Ascending aorta (tissue), 2 donors: ENCODE measurements around the gene SKAP1. TPM values are rescaled to one million over a fixed set of nuclear protein-coding genes. Genes with fewer than 3 reads are reported as not detected.

Source experiments
- DNase-seq, 2 donors: peaks; one replicate each; pipeline ENCODE4 v3.0.0-alpha.2; 2019; ENCODE audit warnings: low spot score in 2 of 2
- H3K27ac ChIP-seq, 2 donors: fragments of 200-600 bp; sonication (generic); one replicate each; pipeline ENCODE4 v1.5.1; 2016 to 2017; ENCODE audit warnings: mild to moderate bottlenecking in 1 of 2
- H3K27me3 ChIP-seq: fragments of 200-600 bp; sonication (generic); one replicate; pipeline ENCODE4 v1.5.1; 2017
- H3K36me3 ChIP-seq, 2 donors: fragments of 200-600 bp; sonication (generic); one replicate each; pipeline ENCODE4 v1.5.1; 2016
- H3K4me1 ChIP-seq, 2 donors: fragments of 200-600 bp; sonication (generic); one replicate each; pipeline ENCODE4 v1.5.1; 2016 to 2017; ENCODE audit warnings: mild to moderate bottlenecking in 1 of 2
- H3K4me3 ChIP-seq, 2 donors: fragments of 200-600 bp; sonication (generic); one replicate each; pipeline ENCODE4 v1.5.1; 2016 to 2017; ENCODE audit warnings: mild to moderate bottlenecking in 1 of 2
- H3K9me3 ChIP-seq, 2 donors: fragments of 200-600 bp; sonication (generic); one replicate each; pipeline ENCODE4 v1.5.1; 2016
- intact Hi-C: fragments of 100-400 bp; cut with DNase I; formaldehyde crosslinking; loops from one replicate; pipeline ENCODE4 v1.15.1; 2023
- total RNA-seq: library from RNA; depleted of rRNA; stranded (reverse); fragments of >200 nt; gene quantifications from one replicate; pipeline ENCODE4 v1.1.0, GENCODE V29; 2016
- TF ChIP-seq, protein P1 (sequence below), 3 experiments: fragments of 200-600 bp in 2 of 3; fragments of 450-650 bp in 1 of 3; sonication (generic) in 2 of 3; IDR thresholded peaks; one replicate each; pipeline ENCODE4 v1.5.1; 2016 to 2019; ENCODE audit warnings: antibody characterized with exemption in 3 of 3, mild to moderate bottlenecking in 1 of 3, moderate library complexity in 1 of 3

Gene SKAP1
- total RNA-seq, 1 donor from 2014 or later: not detected

DNA sequence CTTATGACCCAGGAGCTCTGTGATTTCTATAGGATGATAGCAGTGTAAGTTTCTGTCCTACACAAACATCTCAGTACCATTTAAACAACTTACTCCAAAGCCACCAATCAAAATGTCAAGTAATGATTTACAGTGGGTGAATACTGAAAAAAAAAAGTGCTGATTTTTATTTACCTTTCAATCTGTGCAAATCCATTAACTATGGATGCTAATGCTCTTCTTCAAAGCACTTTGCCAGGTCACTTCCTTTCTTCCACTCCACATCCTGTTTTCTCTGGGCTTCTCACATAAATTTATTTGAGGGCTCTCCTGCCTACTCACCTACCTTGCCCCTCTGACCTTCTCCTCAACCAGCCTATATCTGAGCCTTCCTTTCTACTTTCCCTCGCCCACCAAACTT, 101.6 kb downstream of the SKAP1 start:
- H3K9me3 ChIP-seq: no peaks in the 10 kb centered on the region
- no peak overlapping the region for H3K4me3 ChIP-seq
- H3K27ac ChIP-seq: no peak overlapping the region
- no peaks in the 10 kb centered on the region for H3K27me3 ChIP-seq
- H3K4me1 ChIP-seq: no peaks in the 10 kb centered on the region
- H3K36me3 ChIP-seq: no peaks in the 10 kb centered on the region
- intact Hi-C loops: no loop called here
- TF ChIP-seq, protein P1, sequence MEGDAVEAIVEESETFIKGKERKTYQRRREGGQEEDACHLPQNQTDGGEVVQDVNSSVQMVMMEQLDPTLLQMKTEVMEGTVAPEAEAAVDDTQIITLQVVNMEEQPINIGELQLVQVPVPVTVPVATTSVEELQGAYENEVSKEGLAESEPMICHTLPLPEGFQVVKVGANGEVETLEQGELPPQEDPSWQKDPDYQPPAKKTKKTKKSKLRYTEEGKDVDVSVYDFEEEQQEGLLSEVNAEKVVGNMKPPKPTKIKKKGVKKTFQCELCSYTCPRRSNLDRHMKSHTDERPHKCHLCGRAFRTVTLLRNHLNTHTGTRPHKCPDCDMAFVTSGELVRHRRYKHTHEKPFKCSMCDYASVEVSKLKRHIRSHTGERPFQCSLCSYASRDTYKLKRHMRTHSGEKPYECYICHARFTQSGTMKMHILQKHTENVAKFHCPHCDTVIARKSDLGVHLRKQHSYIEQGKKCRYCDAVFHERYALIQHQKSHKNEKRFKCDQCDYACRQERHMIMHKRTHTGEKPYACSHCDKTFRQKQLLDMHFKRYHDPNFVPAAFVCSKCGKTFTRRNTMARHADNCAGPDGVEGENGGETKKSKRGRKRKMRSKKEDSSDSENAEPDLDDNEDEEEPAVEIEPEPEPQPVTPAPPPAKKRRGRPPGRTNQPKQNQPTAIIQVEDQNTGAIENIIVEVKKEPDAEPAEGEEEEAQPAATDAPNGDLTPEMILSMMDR (IDR thresholded peaks at IDR 0.05): no peak
- no peak for DNase-seq

DNA sequence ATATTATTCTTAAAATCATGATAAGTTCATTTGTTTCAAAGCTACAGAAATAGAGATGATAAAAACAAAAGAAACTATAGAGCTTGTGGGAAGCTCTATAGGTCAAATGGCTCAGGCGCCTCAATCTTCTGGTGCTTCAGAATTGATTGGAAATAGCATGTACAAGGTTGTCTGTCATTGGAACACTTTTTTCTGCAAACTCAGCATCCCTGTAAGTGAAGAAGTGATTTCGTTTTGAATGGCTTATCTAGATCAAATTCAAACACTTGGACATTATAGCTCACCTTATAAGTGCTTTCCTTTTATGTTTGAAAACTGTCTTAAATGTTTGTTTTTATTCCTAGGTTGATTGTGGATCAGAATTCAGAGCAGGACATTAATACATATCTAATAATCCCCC, 103.7 kb downstream of the SKAP1 start:
- Histone ChIP-seq H3K4me1 (no peaks in the 10 kb centered on the region), H3K27me3 (no peaks in the 10 kb centered on the region), H3K36me3 (no peaks in the 10 kb centered on the region), H3K27ac (no peak overlapping the region), H3K9me3 (no peaks in the 10 kb centered on the region), H3K4me3 (no peak overlapping the region)
- DNase-seq: no peak
- intact Hi-C loops: no loop called here
- TF ChIP-seq, protein P1 (IDR thresholded peaks at IDR 0.05): no peak

DNA sequence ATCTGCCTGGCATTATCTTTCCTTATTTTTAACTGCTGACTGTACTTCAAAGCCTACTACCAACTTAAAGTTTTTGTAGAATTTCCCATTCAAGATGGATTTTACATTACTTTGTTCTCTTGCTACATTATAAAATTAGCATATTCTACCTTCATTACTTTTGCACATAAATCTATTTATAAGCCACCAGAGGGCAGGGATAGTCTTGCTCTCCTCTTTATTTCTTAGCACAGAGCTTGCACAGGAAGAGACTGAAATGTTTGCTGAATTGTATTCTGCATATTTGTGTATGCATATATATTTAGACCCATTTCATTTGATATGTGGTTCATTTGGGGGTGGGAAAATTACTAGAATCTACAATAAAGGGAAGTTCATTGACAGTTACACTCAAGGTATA, 108.0 kb downstream of the SKAP1 start:
- intact Hi-C loops: no loop called here
- TF ChIP-seq, protein P1 (IDR thresholded peaks at IDR 0.05): no peak
- H3K27me3 ChIP-seq: no peaks in the 10 kb centered on the region
- H3K9me3 ChIP-seq: no peaks in the 10 kb centered on the region
- no peaks in the 10 kb centered on the region for H3K4me1 ChIP-seq
- DNase-seq: no peak
- no peaks in the 10 kb centered on the region for H3K36me3 ChIP-seq
- H3K4me3 ChIP-seq: no peak overlapping the region
- no peak overlapping the region for H3K27ac ChIP-seq

DNA sequence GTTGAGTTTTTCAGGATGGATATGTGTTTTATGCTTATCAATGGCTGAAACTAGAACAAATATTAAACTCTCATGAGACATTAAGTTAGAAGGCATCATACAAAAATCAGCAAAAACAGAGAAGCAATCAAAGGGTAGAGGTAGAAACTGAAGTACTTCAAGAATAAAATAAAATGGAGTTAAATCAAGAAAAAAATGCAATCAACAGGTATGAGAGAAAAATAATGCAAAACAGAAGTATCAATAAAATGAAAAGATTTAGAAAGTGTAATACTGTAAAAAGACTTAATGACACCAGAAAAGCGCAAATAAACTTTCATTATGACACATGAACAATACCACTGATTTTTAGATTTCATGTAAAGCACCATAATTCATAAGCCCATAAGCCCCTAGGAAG, 112.3 kb downstream of the SKAP1 start:
- no peaks in the 10 kb centered on the region for H3K4me1 ChIP-seq
- no peak overlapping the region for H3K4me3 ChIP-seq
- intact Hi-C loops: loop anchor here (10.0 kb wide), 1 partner anchor 677 kb away; the partner anchor contains the start of gene IGF2BP1
- no peak overlapping the region for H3K27ac ChIP-seq
- no peaks in the 10 kb centered on the region for H3K27me3 ChIP-seq
- no peaks in the 10 kb centered on the region for H3K9me3 ChIP-seq
- no peaks in the 10 kb centered on the region for H3K36me3 ChIP-seq
- no peak for DNase-seq
- TF ChIP-seq, protein P1 (IDR thresholded peaks at IDR 0.05): no peak

DNA sequence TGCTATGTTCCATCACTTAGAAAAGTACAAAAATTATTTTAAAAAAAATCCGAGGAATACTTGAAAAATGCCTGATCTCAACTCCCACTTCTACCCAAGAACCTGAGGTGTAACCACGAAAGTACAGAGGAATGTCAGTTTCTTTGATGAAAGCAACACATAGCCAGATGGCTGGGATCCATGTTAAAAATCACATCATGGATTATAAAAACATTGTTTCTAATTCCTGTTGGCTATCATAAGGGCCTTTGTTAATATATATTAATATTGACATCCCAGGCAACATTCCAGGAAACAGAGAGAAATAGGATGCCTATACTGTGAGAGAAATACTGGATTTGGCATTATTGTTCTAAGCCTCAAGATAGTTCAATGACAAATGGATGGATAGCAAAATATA, 115.3 kb downstream of the SKAP1 start:
- TF ChIP-seq, protein P1 (IDR thresholded peaks at IDR 0.05): no peak
- Histone ChIP-seq H3K27me3 (no peaks in the 10 kb centered on the region), H3K36me3 (no peaks in the 10 kb centered on the region), H3K9me3 (no peaks in the 10 kb centered on the region), H3K4me3 (no peak overlapping the region), H3K4me1 (no peaks in the 10 kb centered on the region), H3K27ac (no peak overlapping the region)
- DNase-seq: no peak
- intact Hi-C loops: loop anchor here (10.0 kb wide), 1 partner anchor 680 kb away; the partner anchor contains the start of gene IGF2BP1
